Jurkat, Clone E6-1 (cell line): ENCODE data around the gene LRRC47.
A peak's percentile ranks its signal among the peaks of the same experiment; 100 is the strongest.

Experiments used
- DNase-seq: peaks from one replicate; pipeline ENCODE4 v3.0.0-alpha.2; 2011; ENCODE audit warnings: low read depth, low spot score
- H3K4me3 ChIP-seq: 2 replicates; pipeline ENCODE4 v1.5.1; 2011; ENCODE audit warnings: mild to moderate bottlenecking, low read length, control low read depth, moderate library complexity

The LRRC47 gene

DNA sequence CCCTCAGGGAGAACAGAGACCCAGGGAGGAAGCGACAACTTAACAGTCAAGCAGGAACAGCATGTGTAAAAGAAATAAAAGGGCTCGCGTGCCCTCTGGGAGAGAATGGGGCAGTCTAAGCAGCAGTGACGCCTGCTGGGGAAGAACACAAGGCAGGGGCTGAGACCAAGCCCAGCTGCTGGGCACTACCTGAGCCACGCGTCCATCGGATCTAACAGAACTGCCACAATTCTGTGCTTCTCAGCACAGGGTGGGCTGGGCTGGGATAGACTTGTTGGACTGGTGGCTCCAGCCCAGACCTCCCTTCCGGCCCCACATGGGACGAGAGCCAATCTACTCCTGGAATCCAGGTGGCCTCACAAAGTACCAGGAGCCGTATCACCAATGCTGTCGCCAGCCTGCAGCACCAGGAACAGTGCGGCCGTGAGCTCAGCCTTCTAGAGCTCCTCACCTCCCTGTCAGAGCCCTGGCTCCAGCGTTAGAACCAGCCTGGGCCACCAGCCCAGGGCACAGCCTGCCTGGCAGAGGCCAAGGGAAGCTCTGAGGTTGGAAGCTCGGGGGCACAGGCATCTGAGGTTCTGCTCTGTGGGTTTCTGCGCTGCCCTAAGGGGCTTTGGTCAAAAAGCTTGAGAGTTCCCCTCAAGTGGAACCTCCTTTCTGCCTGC lies 7.4 kb downstream of the LRRC47 start:
- DNase-seq = no peak
- H3K4me3 ChIP-seq = no peak overlapping the region

DNA sequence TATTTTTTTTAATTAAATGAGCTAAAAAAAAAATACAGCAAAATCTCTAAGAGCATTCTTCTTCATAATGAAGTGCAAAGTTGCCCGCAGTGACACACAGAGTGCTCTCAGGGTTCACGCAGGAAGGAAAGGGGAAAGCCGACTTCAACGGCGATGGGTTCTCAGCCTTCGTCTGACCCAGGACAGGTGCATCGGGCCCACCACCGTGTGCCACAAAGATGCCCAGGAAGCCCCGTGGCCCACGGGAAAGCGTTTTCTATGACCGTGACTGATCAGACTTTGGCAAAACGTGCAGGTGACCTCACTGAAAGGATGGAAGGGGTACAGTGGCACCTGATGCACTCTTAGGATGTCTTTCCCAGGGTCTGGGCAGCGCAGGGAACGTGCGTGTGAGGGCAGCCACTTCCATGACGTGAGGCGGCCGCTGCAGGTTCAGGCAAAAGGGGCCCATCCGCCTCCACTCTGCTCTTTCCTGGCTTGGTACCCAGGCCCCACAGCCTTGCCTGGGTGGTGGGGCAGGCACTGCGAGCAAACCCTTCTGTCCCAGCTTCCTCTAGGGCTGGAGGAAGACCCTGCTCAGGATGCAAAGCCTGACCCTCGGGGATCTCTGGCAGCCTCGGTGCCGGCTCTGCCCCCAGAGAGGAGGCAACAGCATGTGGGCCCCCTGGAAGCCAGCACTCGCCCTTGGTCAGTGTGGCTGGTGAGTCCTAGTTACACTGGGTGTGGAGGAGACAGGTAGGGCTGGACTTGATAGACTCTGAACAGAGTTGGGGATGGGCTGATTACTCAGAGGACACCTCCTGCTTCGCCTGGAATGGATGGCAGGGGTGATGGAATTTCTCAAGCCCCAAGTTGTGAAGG lies 8.3 kb downstream of the LRRC47 start:
- DNase-seq = no peak
- no peak overlapping the region for H3K4me3 ChIP-seq

DNA sequence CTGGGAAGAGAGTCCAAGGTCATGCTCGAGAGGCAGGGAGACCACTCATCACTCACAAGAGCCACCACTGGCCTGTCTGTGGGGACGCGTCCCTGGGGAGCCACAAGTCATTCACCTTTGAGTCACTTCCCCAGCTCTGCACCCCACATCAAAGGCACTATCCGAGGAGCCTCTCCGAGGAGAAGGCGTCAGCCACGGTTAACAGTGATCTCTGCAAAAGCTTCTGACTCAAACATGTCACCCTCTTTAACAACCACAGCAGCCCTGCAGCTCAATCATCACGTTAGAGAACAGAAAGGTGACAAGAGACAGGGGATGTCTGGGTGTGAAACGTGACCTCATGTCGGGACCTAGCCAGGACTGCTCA lies 9.0 kb downstream of the LRRC47 start:
- no peak for DNase-seq
- no peak overlapping the region for H3K4me3 ChIP-seq

DNA sequence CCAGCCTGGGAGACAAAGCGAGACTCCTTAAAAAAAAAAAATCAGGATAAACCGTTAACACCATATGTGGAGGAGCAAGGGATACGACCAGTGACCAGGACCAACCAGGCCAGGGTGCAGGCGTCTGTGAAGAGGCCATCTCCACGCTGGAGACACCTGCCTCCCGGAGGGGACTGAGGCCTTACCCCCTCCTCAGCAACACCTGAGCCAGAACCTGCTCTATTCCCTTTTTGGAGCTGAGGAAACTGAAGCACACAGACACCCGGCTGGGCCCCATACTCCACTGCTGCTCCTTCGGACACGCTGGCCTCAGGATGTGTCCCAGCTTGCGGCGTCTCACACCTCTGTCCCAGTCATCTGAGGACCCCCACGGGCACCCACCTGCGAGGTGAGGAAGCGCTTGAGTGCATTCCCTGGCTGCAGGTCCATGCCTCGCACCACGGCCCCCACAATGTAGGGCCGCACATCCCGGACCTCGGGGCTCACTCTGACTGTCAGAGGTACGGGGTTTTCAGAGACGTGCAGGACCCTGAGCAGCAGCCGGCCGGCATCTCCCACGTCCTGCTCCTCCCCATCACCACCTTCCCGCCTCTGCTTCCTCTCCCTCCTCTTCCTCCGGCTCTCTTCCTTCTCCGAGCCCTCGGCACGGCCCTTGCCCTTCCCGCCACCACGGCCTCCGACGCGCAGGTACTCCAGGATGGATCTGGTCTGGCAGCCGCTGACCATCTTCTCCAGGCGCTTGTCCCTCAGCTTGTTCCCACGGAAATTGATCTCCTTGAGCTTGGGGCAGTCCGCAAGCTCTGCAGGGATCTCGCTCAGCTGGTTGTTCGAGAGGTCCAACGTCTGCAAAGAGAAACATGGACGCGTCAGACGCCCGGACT lies 9.6 kb downstream of the LRRC47 start:
- DNase-seq = no peak
- no peak overlapping the region for H3K4me3 ChIP-seq

DNA sequence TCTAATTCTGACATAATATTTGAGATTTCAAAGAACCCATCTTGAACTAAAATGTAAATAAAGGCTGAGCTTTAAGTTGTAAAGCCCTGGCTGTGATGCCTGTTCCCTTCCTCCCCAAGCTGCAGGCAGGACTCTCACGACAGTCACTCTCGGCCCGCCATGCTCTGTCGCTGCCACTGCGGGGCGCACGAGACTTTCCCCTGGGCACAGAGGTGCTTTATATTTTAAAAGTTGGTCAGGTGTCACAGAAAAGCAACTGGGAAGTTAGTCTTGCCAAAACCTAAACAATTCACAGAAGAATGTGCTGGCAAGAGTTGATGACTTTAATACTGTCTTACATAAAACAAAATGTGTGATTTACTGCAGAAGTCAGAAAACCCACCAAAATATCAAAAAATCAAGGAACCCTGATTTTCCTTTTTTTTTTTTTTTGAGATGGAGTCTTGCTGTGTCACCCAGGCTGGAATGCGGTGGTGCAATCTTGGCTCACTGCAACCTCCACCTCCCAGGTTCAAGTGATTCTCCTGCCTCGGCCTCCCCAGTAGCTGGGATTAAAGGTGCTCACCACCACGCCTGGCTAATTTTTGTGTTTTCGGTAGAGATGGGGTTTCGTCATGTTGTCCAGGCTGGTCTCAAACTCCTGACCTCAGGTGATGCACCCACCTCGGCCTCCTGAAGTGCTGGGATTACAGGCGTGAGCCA lies 10.7 kb downstream of the LRRC47 start:
- no peak for DNase-seq
- no peak overlapping the region for H3K4me3 ChIP-seq

DNA sequence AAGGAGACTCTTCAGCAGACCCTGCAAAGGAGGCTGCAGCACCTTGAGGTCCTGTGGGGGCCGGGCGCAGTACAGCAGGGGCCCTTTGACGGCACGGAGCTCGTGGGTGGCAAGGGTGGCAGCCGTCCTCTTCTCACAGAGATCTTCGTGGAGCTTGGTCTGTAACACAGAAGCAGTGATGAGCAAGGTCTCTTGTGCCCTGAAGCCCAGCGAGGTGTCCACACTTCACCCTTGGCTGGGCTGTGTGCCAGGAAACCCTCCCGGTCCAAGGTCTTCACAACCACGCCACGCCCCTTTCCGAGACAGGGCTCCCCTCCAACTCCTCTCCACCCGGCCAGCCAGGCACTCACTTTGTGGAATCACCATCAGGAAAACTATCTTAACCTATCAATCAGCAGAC lies 11.3 kb downstream of the LRRC47 start:
- no peak overlapping the region for H3K4me3 ChIP-seq
- DNase-seq = no peak

DNA sequence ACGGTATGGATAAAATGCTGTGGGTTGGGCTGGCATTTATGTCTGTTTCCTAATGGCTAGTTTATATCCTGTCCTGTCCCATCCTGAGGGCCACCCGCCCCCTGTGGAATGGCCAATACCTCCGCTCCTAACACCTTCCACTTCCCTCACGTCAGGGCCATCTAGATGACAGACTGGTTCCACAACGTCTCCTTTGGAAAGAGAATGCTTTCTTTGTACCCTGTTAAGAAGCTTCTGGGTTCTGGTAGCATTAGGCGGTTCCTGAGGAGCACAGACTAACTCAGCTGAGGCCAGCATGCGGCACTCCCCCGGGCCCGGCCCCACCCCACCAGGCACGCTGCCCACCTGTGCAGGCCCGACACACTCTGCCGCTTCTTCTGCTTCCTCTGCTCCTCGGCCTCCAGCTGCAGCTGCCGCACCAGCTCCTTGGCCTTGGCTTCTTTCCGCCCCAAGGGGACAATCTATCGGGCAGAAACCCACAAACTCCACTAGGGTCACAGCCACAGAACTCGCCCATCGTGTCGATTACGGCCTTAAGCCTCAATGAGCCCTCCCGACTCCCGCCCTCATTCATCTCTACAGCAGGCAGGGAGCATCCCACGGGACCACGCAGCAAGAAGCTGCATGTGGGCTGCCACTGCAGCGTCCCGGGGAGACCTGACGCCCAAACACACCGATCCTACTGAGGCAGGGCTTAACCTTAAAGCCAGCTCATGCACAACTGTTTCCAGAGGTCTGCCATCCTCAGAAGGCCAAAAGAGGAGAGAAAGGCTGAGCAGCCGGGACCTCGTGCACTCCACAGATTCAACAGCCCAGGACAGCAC lies 12.4 kb downstream of the LRRC47 start:
- H3K4me3 ChIP-seq = no peak overlapping the region
- DNase-seq = no peak

DNA sequence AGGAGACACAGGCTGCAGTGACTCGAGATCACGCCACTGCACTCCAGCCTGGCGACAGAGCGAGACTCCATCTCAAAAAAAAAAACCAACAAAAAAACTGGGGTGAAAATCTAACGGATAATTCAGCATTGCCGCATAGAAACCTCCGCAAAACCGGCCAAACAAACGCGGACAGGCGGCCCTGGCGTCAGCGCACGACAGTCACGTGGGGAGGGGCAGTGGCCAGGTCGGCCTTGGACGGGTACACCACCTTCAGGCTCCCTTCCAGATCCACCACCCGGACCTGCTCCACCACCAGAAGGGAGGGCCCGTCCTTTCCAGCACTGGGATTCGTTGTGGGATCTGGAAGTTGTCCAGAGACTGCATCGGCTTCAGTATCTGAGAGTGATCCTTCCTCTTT lies 15.4 kb downstream of the LRRC47 start:
- H3K4me3 ChIP-seq = no peak overlapping the region
- no peak for DNase-seq

DNA sequence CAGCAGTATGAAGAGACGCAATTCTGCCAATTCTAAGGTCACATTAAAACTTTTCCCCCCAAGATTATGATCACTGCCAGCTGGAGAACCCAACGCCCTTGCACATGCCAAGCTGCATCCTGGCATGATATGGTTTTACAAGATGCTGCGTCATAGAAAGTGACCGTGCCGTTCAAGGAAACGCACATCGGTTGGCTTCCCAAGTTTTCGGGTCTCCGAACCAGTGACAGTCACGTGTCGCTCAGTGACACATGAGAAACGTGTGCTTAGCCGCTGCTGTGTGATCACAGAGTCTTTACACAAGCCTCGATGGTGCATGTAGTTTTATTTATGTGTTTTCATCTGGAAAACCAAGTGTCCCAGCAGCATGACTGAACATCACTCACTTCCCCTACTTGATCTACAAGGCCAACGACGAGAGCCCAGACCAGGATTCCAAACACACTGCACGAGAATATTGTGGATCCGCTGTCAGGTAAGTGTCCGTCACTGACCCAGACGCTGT lies 16.3 kb downstream of the LRRC47 start:
- no peak for DNase-seq

DNA sequence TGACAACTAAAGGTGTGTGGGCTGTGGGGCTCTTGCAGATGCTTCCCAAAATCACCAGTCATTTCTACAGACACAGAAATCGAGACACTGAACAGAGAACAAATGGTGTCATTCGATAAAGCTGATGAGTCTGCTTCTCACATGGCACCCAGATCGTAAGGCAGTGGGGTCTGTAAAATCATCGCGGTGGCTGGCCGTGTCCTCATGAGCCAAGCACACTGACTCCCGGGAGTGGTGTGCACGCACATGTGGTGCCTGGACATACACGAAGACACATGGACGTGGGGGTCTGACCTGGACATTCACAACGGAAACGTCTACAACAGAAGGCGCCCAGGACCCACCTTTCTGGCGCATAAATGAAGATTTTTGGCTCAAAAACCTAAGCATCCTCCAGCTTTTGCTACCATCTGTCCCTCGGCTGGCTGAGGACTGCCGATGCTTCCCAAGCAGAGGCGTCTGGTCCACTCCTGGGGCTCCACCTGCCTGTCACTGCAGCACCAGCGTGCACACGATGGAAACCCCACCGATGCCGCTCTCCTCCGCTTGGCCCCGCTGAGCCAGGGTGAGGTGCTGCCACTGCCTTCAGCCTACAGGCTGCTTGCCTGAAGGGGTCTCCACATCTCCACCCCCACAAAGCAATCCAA lies 16.9 kb downstream of the LRRC47 start:
- H3K4me3 ChIP-seq = no peak overlapping the region
- DNase-seq = no peak

More for the DNA sequence above, 16.3 kb downstream of the LRRC47 start:
- no peak overlapping the region for H3K4me3 ChIP-seq

DNA sequence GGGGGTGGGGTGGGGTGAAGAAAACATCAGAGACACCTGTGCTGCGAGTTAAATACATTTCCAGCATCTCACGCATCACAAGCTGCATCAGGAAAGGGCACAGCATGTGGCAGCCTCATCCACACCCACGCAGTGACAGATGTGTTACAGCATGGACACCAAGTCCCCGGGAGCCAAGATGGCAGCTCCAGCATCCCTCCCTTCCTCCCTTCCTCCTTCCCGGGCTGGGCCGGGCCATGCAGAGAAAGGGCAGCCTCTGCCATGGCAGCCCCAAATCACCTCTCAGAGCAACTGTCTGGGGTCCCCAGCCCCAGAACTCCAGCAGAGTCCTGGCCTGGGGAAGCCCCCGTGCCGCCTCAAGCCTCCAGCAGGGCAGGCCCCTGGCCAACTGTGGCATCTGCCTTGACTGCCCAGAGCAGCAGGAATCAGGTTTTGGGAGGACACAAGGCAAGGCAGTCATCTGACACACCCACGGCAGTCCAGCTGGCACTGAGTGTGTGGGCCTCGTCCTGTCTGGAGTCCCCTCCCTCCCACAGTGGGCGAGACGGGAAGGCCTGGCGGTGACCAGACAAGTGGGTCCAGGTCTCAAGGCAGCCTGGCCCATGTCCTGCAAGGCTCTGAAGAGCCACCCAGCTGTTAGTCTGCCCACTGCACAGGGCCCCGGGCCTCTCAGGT lies 17.6 kb downstream of the LRRC47 start:
- H3K4me3 ChIP-seq = no peak overlapping the region
- DNase-seq = no peak

DNA sequence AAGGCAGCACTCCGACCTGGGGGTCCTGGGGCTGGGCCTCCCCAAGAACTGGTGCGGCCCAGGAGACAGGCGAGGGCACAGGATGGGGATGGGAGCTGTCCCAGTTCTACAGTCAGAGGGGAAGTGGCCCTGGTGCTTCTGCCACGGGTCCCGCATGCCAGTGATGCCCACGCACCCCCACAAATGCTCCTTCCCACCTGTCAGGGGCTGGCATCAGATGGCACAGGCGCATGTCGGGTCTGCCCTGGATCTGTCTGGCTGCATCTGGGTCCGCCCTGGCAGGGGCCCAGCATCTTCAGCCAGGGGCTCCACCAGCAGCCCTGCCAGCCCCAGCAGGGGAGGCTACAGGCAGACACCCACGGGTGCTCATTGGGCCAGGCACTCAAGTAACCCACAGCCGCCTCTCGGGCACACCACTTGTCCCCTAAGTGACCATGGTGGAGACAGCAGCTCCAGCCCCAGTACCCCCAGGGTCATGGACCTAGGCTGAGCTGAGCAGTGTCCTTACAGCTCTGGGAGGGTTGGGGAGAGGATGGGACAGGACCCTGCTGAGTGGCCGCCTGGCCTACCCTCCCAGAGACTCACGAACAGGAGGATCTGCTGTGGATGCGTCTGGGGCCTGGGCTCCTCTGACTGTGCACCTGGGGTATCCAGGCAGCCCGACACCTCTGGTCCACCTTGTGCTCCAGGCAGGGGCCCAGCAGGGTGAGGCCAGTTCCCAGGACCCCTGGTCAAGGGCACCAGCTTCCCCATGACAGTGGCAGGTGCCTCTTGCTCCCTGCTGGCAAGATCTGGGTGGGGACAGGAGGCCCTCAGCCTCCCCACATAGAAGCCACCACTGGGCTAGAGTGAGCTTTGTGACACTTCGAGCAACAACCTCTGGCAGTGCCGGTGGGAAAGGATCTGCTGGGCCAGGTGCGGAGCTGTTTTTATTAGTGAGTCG lies 18.4 kb downstream of the LRRC47 start:
- H3K4me3 ChIP-seq = no peak overlapping the region
- DNase-seq = no peak

DNA sequence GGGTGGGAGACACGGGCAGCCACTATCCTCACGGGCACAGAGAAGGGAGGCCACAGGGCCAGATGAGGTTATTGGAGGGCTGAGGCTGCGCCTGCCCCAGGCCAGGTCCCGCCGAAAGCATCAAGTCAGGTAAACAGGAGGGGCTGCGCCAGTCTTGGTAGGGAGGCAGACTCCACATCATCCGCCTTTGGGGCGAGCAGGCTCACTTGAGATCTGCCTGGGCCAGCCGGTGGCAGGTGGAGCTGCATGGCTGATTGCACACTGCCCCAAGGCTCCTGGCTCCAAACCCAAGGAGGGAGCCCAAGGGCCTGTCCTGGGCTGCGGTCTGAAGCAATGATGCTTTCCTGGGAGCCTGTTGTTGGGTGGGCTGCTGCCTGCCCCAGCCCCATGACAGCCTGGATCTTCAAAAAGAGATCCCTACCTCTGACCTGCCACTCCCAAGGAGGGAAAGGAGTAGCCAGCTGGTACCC lies 19.2 kb downstream of the LRRC47 start:
- no peak for DNase-seq
- no peak overlapping the region for H3K4me3 ChIP-seq

DNA sequence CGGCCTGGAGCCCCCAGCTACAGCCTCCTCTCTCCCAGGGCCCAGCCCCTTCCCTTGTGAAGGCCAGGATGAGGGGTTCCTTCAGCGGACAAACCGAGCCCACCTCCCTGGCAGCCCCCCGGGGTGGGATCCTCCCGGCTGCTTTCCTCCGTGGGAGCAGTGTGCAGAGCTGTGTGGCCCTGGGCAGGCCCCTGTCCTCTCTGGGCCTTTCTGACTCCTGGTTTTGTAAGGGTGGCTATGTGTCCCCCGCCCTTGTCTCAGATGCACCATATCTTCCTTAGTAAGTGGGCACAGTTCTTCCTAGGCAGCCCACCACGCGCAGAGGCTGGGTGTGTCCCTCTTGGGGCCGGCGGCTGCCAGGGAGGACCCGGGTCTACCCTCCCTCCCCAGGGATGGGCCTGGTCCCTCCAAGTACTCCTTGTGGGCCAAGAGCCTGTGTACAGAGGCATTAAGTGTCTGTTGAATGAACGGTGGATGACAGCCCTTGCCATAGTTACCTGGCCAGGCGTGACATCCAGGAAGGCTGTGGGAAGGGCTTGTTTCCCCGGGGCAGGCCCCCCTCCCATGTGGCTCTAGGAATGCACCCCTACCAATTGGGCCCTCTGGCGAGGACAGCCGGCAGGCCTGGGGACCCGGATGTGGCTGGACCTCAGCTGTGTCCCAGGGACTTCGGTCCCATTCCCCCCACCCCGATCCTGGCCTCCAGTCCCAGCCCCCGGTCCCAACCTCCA lies 19.9 kb downstream of the LRRC47 start:
- DNase-seq = no peak
- H3K4me3 ChIP-seq = no peak overlapping the region

DNA sequence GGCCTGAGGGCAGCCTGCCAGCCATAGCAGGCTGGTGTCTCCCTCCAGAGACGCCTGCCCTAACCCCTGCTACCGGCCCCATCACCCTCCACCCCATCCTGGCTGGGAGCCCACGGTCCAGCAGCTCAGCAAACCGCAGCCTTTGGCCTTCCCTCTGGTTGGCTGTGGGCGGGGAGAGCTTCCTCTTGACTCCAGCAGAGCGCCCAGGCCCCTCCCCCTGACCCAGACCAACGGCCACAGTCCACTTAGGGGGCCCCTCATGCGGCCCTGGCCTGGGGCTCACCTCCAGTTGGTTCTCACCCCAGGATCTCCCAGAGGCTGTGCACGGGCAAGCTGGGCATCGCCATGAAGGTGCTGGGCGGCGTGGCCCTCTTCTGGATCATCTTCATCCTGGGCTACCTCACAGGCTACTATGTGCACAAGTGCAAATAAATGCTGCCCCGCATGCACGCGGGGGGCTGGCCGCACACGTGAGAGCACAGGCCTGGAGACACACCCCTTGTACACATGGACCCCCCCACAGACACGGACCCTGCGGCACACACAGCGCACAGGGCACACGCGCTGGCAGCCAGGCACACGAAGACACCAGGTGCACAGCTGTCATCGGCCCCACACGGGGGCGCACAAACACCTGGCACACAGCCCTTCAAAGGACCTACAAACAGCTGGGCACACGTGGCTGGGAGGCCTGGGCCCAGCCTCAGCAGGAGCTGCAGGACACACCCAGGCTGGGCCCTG lies 20.6 kb downstream of the LRRC47 start:
- DNase-seq = peak; percentile 54
- no peak overlapping the region for H3K4me3 ChIP-seq
